ENCODE data around the gene MPI.

MPI gene

DNA sequence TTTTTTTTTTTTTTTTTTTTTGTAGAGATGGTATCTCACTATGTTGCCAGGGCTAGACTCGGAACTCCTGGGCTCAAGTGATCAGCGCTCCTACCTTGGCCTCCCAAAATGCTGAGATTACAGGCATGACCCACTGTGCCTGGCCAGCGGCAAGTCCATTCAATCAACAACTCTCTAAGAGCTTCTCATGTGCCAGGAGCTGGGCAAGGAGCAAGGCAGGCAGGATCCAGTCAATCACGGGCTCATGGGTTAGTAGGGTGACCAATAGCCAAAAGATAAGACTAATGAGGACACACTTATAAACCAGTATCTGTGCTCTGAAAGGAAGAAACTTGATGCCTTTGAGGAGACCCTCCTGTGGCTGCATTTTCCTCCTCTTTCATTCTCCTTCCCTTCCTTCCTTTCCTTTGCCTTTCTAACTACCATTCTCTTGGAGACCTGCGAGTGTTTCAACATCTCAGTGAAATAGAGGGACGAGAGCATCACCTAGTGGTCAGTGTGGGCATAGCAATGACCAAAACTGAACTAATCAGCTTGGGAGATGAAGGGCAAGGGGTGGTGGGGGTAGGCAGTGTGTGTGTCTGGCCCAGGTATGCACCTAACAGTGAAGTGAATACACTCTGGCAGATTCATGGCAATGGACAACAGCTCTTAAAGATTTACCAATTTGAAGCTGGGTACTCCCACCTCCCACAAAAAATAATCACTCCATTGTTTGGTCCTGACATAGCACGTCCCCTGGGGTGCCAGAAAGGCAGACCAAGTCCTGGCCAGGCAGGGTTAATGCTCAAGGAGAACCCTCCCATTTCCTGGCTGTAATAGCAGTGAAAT lies 60.5 kb downstream of the MPI start:
- peak; percentile 57 for DNase-seq

DNA sequence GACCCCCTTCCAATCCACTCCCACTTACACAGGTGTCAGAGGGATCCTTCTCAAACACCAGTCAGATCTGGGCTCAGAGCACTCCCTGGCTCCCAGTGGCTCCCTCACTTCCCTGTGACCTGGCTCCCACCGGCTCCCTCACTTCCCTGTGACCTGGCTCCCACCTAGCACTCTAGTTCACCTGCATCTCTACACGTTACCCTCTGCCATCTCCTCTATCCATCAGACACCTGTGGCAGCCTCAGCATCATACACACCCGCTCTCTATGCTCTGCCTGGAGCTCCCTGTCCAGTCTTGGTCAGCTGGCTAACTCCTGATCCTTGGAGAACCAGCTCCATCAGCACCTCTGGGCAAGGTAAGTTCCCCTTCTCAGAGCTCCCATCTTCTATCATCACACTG lies 61.2 kb downstream of the MPI start:
- DNase-seq, result no peak

All from NCI-H1092 treated with DMSO at 0.1 percent for 48 hours (cell line).